GM12878 (cell line): ENCODE results near the gene ADAMTS2.

Source experiments
- MTA3 ChIP-seq: IDR thresholded peaks from 2 replicates; pipeline ENCODE4 v1.6.1; 2012; ENCODE audit warnings: low read length, inconsistent platforms, borderline replicate concordance
- MXI1 ChIP-seq: fragments of 150-350 bp; IDR thresholded peaks from 2 replicates; pipeline ENCODE4 v1.6.1; 2011; ENCODE audit warnings: low read depth, mild to moderate bottlenecking, inconsistent platforms, low read length, improper control_type of control experiment
- POLR2AphosphoS5 ChIP-seq: IDR thresholded peaks from 2 replicates; pipeline ENCODE4 v1.6.1; 2011; ENCODE audit warnings: mild to moderate bottlenecking, low read length, inconsistent platforms
- SUZ12 ChIP-seq: fragments of 200-600 bp; sonication (generic); IDR thresholded peaks from one replicate; pipeline ENCODE4 v1.6.1; 2018; ENCODE audit warnings: antibody characterized with exemption, mild to moderate bottlenecking; ENCODE audit not compliant: unreplicated experiment
- ZNF274 ChIP-seq: IDR thresholded peaks from one replicate; pipeline ENCODE4 v1.8.0; 2011; ENCODE audit not compliant: insufficient read length, insufficient read depth
- TF ChIP-seq, protein P1 (sequence below), 3 experiments: IDR thresholded peaks in 2 of 3; conservative IDR thresholded peaks in 1 of 3; 2 replicates each; pipeline ENCODE4 v1.5.1; 2011; ENCODE audit warnings: low read depth in 3 of 3, low read length in 3 of 3, mild to moderate bottlenecking in 3 of 3, control low read depth in 2 of 3, moderate library complexity in 2 of 3, inconsistent platforms in 1 of 3, mixed read lengths in 1 of 3; ENCODE audit not compliant: control insufficient read depth in 2 of 3, insufficient read depth in 1 of 3; ENCODE audit errors: extremely low read depth in 1 of 3

- TF ChIP-seq, protein P1, sequence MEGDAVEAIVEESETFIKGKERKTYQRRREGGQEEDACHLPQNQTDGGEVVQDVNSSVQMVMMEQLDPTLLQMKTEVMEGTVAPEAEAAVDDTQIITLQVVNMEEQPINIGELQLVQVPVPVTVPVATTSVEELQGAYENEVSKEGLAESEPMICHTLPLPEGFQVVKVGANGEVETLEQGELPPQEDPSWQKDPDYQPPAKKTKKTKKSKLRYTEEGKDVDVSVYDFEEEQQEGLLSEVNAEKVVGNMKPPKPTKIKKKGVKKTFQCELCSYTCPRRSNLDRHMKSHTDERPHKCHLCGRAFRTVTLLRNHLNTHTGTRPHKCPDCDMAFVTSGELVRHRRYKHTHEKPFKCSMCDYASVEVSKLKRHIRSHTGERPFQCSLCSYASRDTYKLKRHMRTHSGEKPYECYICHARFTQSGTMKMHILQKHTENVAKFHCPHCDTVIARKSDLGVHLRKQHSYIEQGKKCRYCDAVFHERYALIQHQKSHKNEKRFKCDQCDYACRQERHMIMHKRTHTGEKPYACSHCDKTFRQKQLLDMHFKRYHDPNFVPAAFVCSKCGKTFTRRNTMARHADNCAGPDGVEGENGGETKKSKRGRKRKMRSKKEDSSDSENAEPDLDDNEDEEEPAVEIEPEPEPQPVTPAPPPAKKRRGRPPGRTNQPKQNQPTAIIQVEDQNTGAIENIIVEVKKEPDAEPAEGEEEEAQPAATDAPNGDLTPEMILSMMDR (IDR thresholded peaks at IDR 0.05 in 2 of 3, conservative IDR thresholded peaks at IDR 0.05 in 1 of 3; ENCODE audit: control insufficient read depth in 2 of 3, extremely low read depth in 1 of 3, insufficient read depth in 1 of 3, low read depth in 3 of 3, low read length in 3 of 3), result no peak
- TF ChIP-seq MXI1, result no peak
- no peak for TF ChIP-seq SUZ12
- TF ChIP-seq ZNF274, result no peak
- no peak for TF ChIP-seq MTA3
- TF ChIP-seq POLR2AphosphoS5, result no peak
These were observed 57.6 kb downstream of the ADAMTS2 start for GRCh38 chr5:179287631-179288030.
